Measurements from ENCODE around the gene KCNAB3. TPM values are rescaled to one million over a fixed set of nuclear protein-coding genes. Genes with fewer than 3 reads are reported as not detected.

KCNAB3 gene
- total and polyA plus RNA-seq, 8 donors, result 0.31 to 7.8 (median 2.9) TPM; not detected in 1

DNA sequence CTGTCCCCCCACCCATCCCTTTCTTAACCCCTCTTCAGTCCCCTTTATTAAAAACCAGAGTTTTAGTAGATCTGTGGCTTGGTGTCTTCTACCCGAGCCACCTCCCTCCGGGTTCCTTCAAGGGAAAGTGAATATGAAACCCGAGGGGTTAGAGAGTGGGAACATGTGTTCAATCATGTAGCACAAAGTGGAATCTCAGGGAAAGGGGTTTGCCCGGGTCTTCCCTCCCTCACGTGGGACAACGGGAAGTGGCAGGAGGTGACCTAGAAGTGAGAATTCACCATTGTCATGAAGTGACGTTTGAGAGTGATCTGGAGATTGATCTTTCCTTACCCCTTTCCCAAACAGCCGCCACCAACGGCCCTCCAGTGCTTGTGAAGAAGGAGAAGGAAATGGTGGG lies 18.5 kb downstream of the KCNAB3 start:
- H3K27ac ChIP-seq, result no peak overlapping the region
- peaks cover 11 to 38% (median 28%) of the 10 kb centered on the region in 4 donors for H3K4me1 ChIP-seq
- H3K36me3 ChIP-seq, result peaks cover 32 to 63% (median 62%) of the 10 kb centered on the region in 4 donors
- no peaks in the 10 kb centered on the region for H3K9me3 ChIP-seq
- TF ChIP-seq EP300 (IDR thresholded peaks at IDR 0.05), result no peak
- TF ChIP-seq POLR2A (IDR thresholded peaks at IDR 0.05), result no peak
- TF ChIP-seq, protein P1, sequence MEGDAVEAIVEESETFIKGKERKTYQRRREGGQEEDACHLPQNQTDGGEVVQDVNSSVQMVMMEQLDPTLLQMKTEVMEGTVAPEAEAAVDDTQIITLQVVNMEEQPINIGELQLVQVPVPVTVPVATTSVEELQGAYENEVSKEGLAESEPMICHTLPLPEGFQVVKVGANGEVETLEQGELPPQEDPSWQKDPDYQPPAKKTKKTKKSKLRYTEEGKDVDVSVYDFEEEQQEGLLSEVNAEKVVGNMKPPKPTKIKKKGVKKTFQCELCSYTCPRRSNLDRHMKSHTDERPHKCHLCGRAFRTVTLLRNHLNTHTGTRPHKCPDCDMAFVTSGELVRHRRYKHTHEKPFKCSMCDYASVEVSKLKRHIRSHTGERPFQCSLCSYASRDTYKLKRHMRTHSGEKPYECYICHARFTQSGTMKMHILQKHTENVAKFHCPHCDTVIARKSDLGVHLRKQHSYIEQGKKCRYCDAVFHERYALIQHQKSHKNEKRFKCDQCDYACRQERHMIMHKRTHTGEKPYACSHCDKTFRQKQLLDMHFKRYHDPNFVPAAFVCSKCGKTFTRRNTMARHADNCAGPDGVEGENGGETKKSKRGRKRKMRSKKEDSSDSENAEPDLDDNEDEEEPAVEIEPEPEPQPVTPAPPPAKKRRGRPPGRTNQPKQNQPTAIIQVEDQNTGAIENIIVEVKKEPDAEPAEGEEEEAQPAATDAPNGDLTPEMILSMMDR (IDR thresholded peaks at IDR 0.05), result no peak
- TF ChIP-seq POLR2AphosphoS5 (IDR thresholded peaks at IDR 0.05), result no peak
- intact Hi-C loops (cut with DNase I; ENCODE audit: low total_unique reads), result no loop called here
- WGBS, 5 donors, result 69 to 82% (median 75%) methylated on average over 9 of the region's 9 CpGs
- H3K27me3 ChIP-seq, result no peaks in the 10 kb centered on the region
- no peak overlapping the region for H3K4me3 ChIP-seq
- no peak for DNase-seq

DNA sequence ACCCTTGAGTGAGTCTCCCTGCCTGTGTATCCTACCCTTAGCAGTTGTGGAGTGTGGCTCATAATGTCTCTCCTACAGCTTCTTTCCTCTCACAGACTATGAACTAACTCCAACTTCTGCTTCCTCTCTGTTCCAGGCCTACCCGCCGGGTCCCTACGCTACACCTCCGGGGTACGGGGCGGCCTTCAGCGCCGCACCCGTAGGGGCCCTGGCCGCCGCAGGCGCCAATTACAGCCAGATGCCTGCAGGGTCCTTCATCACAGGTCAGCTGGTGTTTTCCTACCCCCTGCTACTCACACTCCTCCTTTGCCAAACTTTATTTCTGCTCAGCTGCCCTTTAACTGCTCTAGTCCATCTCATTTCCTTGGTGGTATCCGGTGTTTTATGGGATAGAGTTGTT lies 18.9 kb downstream of the KCNAB3 start:
- no peak overlapping the region for H3K27ac ChIP-seq
- intact Hi-C loops (cut with DNase I; ENCODE audit: low total_unique reads), result no loop called here
- no peak overlapping the region for H3K4me3 ChIP-seq
- no peak for DNase-seq
- no peaks in the 10 kb centered on the region for H3K27me3 ChIP-seq
- 91 to 97% (median 95%) methylated on average over 13 of the region's 13 CpGs for WGBS, 5 donors
- H3K4me1 ChIP-seq, result peaks cover 9 to 37% (median 27%) of the 10 kb centered on the region in 4 donors
- no peaks in the 10 kb centered on the region for H3K9me3 ChIP-seq
- TF ChIP-seq POLR2A (IDR thresholded peaks at IDR 0.05), result no peak
- TF ChIP-seq, protein P1 (IDR thresholded peaks at IDR 0.05), result no peak
- TF ChIP-seq POLR2AphosphoS5 (IDR thresholded peaks at IDR 0.05), result no peak
- TF ChIP-seq EP300 (IDR thresholded peaks at IDR 0.05), result no peak
- peaks cover 37 to 67% (median 66%) of the 10 kb centered on the region in 4 donors for H3K36me3 ChIP-seq

DNA sequence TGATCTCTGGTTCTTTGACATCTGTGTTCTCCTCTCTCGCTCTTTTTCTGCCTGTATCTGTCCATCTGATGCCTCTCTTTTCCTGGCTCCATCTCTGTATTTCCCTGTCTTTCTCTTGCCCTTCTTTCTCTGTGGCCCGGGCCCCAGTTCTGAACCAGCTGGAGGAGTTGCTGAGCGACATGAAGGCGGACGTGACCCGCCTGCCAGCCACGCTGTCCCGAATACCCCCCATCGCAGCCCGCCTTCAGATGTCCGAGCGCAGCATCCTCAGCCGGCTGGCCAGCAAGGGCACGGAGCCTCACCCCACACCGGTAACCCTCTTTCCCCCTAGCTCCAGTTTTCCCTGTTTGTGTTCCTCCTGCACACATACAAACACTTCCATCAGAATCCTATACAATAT lies 19.4 kb downstream of the KCNAB3 start:
- no peaks in the 10 kb centered on the region for H3K27me3 ChIP-seq
- intact Hi-C loops (cut with DNase I; ENCODE audit: low total_unique reads), result no loop called here
- 94 to 97% (median 94%) methylated on average over 15 of the region's 15 CpGs for WGBS, 5 donors
- H3K4me1 ChIP-seq, result peaks cover 9 to 34% (median 23%) of the 10 kb centered on the region in 4 donors
- no peak overlapping the region for H3K27ac ChIP-seq
- no peaks in the 10 kb centered on the region for H3K9me3 ChIP-seq
- no peak overlapping the region for H3K4me3 ChIP-seq
- TF ChIP-seq POLR2A (IDR thresholded peaks at IDR 0.05) (no peak), POLR2AphosphoS5 (IDR thresholded peaks at IDR 0.05) (no peak), EP300 (IDR thresholded peaks at IDR 0.05) (no peak)
- TF ChIP-seq, protein P1 (IDR thresholded peaks at IDR 0.05), result no peak
- DNase-seq, result no peak
- peaks cover 41 to 72% (median 70%) of the 10 kb centered on the region in 4 donors for H3K36me3 ChIP-seq

DNA sequence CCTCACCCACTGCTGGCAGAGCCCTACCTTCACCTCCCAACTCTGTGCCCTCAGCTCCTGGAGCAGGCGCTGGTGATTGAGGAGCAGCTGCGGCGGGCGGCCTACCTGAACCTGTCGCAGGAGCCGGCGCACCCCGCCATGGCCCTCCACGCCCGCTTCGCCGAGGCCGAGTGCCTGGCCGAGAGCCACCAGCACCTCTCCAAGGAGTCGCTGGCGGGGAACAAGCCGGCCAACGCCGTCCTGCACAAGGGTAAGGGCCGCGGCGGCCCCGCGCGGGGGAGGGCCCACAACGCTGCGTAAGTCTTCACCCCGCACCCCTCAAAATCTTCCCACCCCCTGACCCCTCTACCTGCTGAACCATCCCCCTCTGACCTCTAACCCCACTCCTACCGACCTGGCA lies 20.6 kb downstream of the KCNAB3 start:
- 88 to 93% (median 92%) methylated on average over 15 to 29 of the region's 29 CpGs for WGBS, 5 donors
- no peaks in the 10 kb centered on the region for H3K9me3 ChIP-seq
- DNase-seq, result no peak
- intact Hi-C loops (cut with DNase I; ENCODE audit: low total_unique reads), result no loop called here
- no peaks in the 10 kb centered on the region for H3K27me3 ChIP-seq
- TF ChIP-seq POLR2AphosphoS5 (IDR thresholded peaks at IDR 0.05), result no peak
- TF ChIP-seq, protein P1 (IDR thresholded peaks at IDR 0.05), result no peak
- H3K4me3 ChIP-seq, result no peak overlapping the region
- peaks cover 53 to 83% (median 82%) of the 10 kb centered on the region in 4 donors for H3K36me3 ChIP-seq
- H3K27ac ChIP-seq, result no peak overlapping the region
- H3K4me1 ChIP-seq, result peaks cover 8 to 22% (median 12%) of the 10 kb centered on the region in 4 donors
